Transverse colon (tissue), 3 donors: ENCODE data around the gene OR1M1.

Experiments
- EP300 ChIP-seq: sonication (generic); formaldehyde crosslinking; IDR thresholded peaks from one replicate; pipeline ENCODE4 v1.6.1; 2017; ENCODE audit warnings: antibody characterized with exemption, low read depth
- TF ChIP-seq, protein P1 (sequence below), 5 experiments: fragments of 200-600 bp in 3 of 5; fragments of 450-650 bp in 2 of 5; sonication (generic) in 3 of 5; IDR thresholded peaks; 1 replicate in 2 of 5; 2 replicates in 3 of 5; pipeline ENCODE4 v1.5.1; 2016 to 2017; ENCODE audit warnings: antibody characterized with exemption in 5 of 5, inconsistent platforms in 3 of 5, mild to moderate bottlenecking in 2 of 5, moderate library complexity in 1 of 5

DNA sequence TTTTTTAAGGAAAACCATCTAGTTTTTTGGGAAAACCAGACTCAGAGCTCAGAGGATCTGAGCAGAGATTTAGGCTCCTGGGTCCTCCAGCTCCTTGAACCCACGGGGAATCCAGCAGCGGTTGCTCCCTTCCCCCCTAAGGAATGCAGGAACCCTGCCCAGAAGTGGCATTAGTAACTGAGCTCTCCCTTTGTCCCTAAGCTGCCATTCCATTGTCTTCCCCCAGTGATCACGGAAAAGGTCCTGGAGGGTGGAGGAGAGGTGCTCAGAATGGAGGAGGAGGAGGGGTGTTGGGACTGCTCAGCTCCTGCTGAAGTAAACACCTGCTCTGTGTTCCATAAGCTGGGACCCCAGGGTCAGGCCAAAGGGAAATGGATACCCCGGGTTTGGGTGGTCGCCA, 16.8 kb upstream of the OR1M1 start:
- TF ChIP-seq, protein P1, sequence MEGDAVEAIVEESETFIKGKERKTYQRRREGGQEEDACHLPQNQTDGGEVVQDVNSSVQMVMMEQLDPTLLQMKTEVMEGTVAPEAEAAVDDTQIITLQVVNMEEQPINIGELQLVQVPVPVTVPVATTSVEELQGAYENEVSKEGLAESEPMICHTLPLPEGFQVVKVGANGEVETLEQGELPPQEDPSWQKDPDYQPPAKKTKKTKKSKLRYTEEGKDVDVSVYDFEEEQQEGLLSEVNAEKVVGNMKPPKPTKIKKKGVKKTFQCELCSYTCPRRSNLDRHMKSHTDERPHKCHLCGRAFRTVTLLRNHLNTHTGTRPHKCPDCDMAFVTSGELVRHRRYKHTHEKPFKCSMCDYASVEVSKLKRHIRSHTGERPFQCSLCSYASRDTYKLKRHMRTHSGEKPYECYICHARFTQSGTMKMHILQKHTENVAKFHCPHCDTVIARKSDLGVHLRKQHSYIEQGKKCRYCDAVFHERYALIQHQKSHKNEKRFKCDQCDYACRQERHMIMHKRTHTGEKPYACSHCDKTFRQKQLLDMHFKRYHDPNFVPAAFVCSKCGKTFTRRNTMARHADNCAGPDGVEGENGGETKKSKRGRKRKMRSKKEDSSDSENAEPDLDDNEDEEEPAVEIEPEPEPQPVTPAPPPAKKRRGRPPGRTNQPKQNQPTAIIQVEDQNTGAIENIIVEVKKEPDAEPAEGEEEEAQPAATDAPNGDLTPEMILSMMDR (IDR thresholded peaks at IDR 0.05), result no peak
- no peak for TF ChIP-seq EP300
